ENCODE measurements around the gene DHRSX.
A peak's percentile ranks its signal among the peaks of the same experiment; 100 is the strongest.
"Not testable (repeated sequence)": the region's sequence is repeated elsewhere in the genome, so short reads cannot be mapped to it uniquely, and the experiment has no call there.

The DHRSX gene

DNA sequence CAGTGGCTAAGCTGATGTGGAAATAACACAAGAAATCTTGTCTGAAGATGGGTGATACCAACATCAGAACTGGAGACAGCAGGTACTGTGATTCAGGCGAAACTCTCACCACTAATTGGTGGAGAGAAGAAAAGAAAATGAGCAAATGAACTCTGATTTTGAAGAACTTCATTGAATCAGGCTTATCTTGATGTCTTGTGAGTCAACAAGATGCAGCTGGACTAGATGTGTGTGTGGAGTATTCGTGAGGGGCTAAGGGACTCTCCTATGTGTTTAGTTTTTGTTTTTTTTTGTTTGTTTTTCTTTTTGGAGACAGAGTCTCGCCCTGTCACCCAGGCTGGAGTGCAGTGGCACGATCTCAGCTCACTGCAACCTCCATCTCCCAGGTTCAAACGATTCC lies 131.6 kb downstream of the DHRSX start:
- Histone ChIP-seq H3K9ac (ENCODE audit: low read length) (no peak overlapping the region), H3K27ac (ENCODE audit: low read depth, low read length) (no peak overlapping the region), H3K23ac (ENCODE audit: low read length) (no peak overlapping the region), H2BK120ac (ENCODE audit: low read depth, low read length) (no peak overlapping the region), H3K18ac (ENCODE audit: low read length) (no peak overlapping the region), H4K8ac (ENCODE audit: low read depth, low read length) (no peak overlapping the region), H2BK15ac (replicated peaks; ENCODE audit: low read depth) (no peak overlapping the region), H3K27me3 (ENCODE audit: insufficient read depth, low read length, poor library complexity) (no peaks in the 10 kb centered on the region), H3K4me1 (ENCODE audit: control insufficient read depth, low read depth, low read length) (no peaks in the 10 kb centered on the region), H4K5ac (ENCODE audit: low read length) (no peak overlapping the region), H3K4me2 (ENCODE audit: low read length) (no peak overlapping the region), H3K36me3 (ENCODE audit: control insufficient read depth, insufficient read depth, low read length) (no peaks in the 10 kb centered on the region), H3K79me1 (ENCODE audit: low read length) (no peaks in the 10 kb centered on the region), H3K56ac (ENCODE audit: low read length) (no peak overlapping the region), H2AK5ac (ENCODE audit: low read length) (no peak overlapping the region), H3K79me2 (ENCODE audit: control insufficient read depth, insufficient read depth, low read length) (no peaks in the 10 kb centered on the region), H3K4ac (ENCODE audit: low read depth, low read length) (no peak overlapping the region), H2BK5ac (ENCODE audit: low read length) (no peak overlapping the region), H3K4me3 (ENCODE audit: low read length) (no peak overlapping the region)
- WGBS (ENCODE audit: extremely low coverage, insufficient coverage, low lambda C conversion rate), result no CpG with 5 or more reads among the region's 5 CpGs
- no peak for DNase-seq

DNA sequence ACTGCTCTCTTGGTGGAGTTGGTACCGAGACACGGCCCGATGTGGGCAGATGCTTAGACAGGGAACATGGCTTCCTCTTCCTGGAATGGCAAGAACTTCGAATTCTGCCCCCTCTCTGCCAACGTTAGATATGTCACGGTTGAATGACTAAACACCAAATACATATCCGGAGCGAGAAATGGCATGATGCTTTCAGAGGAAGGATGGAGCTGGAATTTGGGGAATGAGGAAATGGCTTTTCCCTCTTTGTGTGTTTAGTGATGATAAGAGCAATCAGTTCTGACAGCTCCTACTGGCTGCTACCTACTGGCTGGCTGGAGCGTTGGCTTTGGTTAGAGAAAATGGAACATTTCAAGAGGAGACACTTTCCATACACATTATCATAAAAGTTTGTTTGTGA lies 140.0 kb downstream of the DHRSX start:
- Histone ChIP-seq H2AK5ac (ENCODE audit: low read length) (no peak overlapping the region), H4K5ac (ENCODE audit: low read length) (no peak overlapping the region), H3K79me2 (ENCODE audit: control insufficient read depth, insufficient read depth, low read length) (no peaks in the 10 kb centered on the region), H3K9ac (ENCODE audit: low read length) (no peak overlapping the region), H3K4me2 (ENCODE audit: low read length) (no peak overlapping the region), H3K4me1 (ENCODE audit: control insufficient read depth, low read depth, low read length) (no peaks in the 10 kb centered on the region), H2BK15ac (replicated peaks; ENCODE audit: low read depth) (no peak overlapping the region), H3K23ac (ENCODE audit: low read length) (no peak overlapping the region), H3K56ac (ENCODE audit: low read length) (no peak overlapping the region), H3K4me3 (ENCODE audit: low read length) (no peak overlapping the region), H3K18ac (ENCODE audit: low read length) (no peak overlapping the region), H3K4ac (ENCODE audit: low read depth, low read length) (no peak overlapping the region), H2BK5ac (ENCODE audit: low read length) (no peak overlapping the region), H3K36me3 (ENCODE audit: control insufficient read depth, insufficient read depth, low read length) (no peaks in the 10 kb centered on the region), H3K27ac (ENCODE audit: low read depth, low read length) (no peak overlapping the region), H2BK120ac (ENCODE audit: low read depth, low read length) (no peak overlapping the region), H3K27me3 (ENCODE audit: insufficient read depth, low read length, poor library complexity) (no peaks in the 10 kb centered on the region), H4K8ac (ENCODE audit: low read depth, low read length) (no peak overlapping the region), H3K79me1 (ENCODE audit: low read length) (no peaks in the 10 kb centered on the region)
- WGBS (ENCODE audit: extremely low coverage, insufficient coverage, low lambda C conversion rate), result no CpG with 5 or more reads among the region's 9 CpGs
- peak; percentile 74 for DNase-seq

DNA sequence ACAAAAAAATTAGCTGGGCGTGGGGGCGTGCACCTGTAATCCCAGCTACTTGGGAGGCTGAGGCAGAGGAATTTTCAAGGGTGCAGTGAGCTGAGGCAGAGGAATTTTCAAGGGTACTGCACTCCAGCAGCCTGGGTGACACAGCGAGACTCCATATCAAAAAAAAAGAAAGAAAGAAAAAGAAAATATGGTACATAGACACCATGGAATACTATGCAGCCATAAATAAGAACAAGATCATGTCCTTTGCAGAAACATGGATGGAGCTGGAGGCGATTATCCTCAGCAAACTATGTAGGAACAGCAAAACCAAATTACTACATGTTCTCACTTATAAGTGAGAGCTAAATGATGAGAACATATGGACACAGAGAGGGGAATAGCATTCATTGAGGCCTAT lies 141.3 kb downstream of the DHRSX start:
- H3K4me1 ChIP-seq (ENCODE audit: control insufficient read depth, low read depth, low read length); H4K5ac ChIP-seq (ENCODE audit: low read length); H3K79me2 ChIP-seq (ENCODE audit: control insufficient read depth, insufficient read depth, low read length); H3K4me2 ChIP-seq (ENCODE audit: low read length); H2BK120ac ChIP-seq (ENCODE audit: low read depth, low read length); H3K56ac ChIP-seq (ENCODE audit: low read length); H3K9ac ChIP-seq (ENCODE audit: low read length); H2BK15ac ChIP-seq (replicated peaks; ENCODE audit: low read depth); H3K36me3 ChIP-seq (ENCODE audit: control insufficient read depth, insufficient read depth, low read length); H4K8ac ChIP-seq (ENCODE audit: low read depth, low read length); H3K27me3 ChIP-seq (ENCODE audit: insufficient read depth, low read length, poor library complexity); DNase-seq; H3K18ac ChIP-seq (ENCODE audit: low read length); H2BK5ac ChIP-seq (ENCODE audit: low read length); H3K23ac ChIP-seq (ENCODE audit: low read length); H3K27ac ChIP-seq (ENCODE audit: low read depth, low read length); H3K4ac ChIP-seq (ENCODE audit: low read depth, low read length); H2AK5ac ChIP-seq (ENCODE audit: low read length); H3K4me3 ChIP-seq (ENCODE audit: low read length); H3K79me1 ChIP-seq (ENCODE audit: low read length): not testable (repeated sequence)
- WGBS (ENCODE audit: extremely low coverage, insufficient coverage, low lambda C conversion rate), result no CpG with 5 or more reads among the region's 4 CpGs

- H3K27me3 ChIP-seq (ENCODE audit: insufficient read depth, low read length, poor library complexity), result no peaks in the 10 kb centered on the region
- no peak overlapping the region for H3K56ac ChIP-seq (ENCODE audit: low read length)
- no peak overlapping the region for H4K8ac ChIP-seq (ENCODE audit: low read depth, low read length)
- H4K5ac ChIP-seq (ENCODE audit: low read length), result no peak overlapping the region
- H3K4me2 ChIP-seq (ENCODE audit: low read length), result no peak overlapping the region
- no peaks in the 10 kb centered on the region for H3K36me3 ChIP-seq (ENCODE audit: control insufficient read depth, insufficient read depth, low read length)
- no peak overlapping the region for H2BK120ac ChIP-seq (ENCODE audit: low read depth, low read length)
- no peak overlapping the region for H3K18ac ChIP-seq (ENCODE audit: low read length)
- no CpG with 5 or more reads among the region's 19 CpGs for WGBS (ENCODE audit: extremely low coverage, insufficient coverage, low lambda C conversion rate)
- H2BK5ac ChIP-seq (ENCODE audit: low read length), result no peak overlapping the region
- DNase-seq, result peak; percentile 81
- no peaks in the 10 kb centered on the region for H3K79me1 ChIP-seq (ENCODE audit: low read length)
- H2BK15ac ChIP-seq (replicated peaks; ENCODE audit: low read depth), result no peak overlapping the region
- no peak overlapping the region for H3K23ac ChIP-seq (ENCODE audit: low read length)
- no peaks in the 10 kb centered on the region for H3K79me2 ChIP-seq (ENCODE audit: control insufficient read depth, insufficient read depth, low read length)
- no peak overlapping the region for H3K4ac ChIP-seq (ENCODE audit: low read depth, low read length)
- peaks cover 2% of the 10 kb centered on the region for H3K4me1 ChIP-seq (ENCODE audit: control insufficient read depth, low read depth, low read length)
- H3K27ac ChIP-seq (ENCODE audit: low read depth, low read length), result no peak overlapping the region
- H3K9ac ChIP-seq (ENCODE audit: low read length), result no peak overlapping the region
- no peak overlapping the region for H3K4me3 ChIP-seq (ENCODE audit: low read length)
- H2AK5ac ChIP-seq (ENCODE audit: low read length), result no peak overlapping the region
Observed at GRCh38 chrX:2351999-2352995, 148.5 kb downstream of the DHRSX start.

GRCh38 chrX:2351321-2351720 lies 149.5 kb downstream of the DHRSX start:
- H3K4me3 ChIP-seq (ENCODE audit: low read length), result no peak overlapping the region
- no peak overlapping the region for H2BK5ac ChIP-seq (ENCODE audit: low read length)
- no peak overlapping the region for H3K18ac ChIP-seq (ENCODE audit: low read length)
- H3K4ac ChIP-seq (ENCODE audit: low read depth, low read length), result no peak overlapping the region
- H3K4me2 ChIP-seq (ENCODE audit: low read length), result no peak overlapping the region
- H3K56ac ChIP-seq (ENCODE audit: low read length), result no peak overlapping the region
- H4K8ac ChIP-seq (ENCODE audit: low read depth, low read length), result no peak overlapping the region
- no peaks in the 10 kb centered on the region for H3K79me2 ChIP-seq (ENCODE audit: control insufficient read depth, insufficient read depth, low read length)
- no peak overlapping the region for H4K5ac ChIP-seq (ENCODE audit: low read length)
- H2BK120ac ChIP-seq (ENCODE audit: low read depth, low read length), result no peak overlapping the region
- H3K23ac ChIP-seq (ENCODE audit: low read length), result no peak overlapping the region
- no peaks in the 10 kb centered on the region for H3K27me3 ChIP-seq (ENCODE audit: insufficient read depth, low read length, poor library complexity)
- H3K9ac ChIP-seq (ENCODE audit: low read length), result no peak overlapping the region
- H2BK15ac ChIP-seq (replicated peaks; ENCODE audit: low read depth), result no peak overlapping the region
- no peaks in the 10 kb centered on the region for H3K36me3 ChIP-seq (ENCODE audit: control insufficient read depth, insufficient read depth, low read length)
- H3K79me1 ChIP-seq (ENCODE audit: low read length), result no peaks in the 10 kb centered on the region
- no peak overlapping the region for H3K27ac ChIP-seq (ENCODE audit: low read depth, low read length)
- H3K4me1 ChIP-seq (ENCODE audit: control insufficient read depth, low read depth, low read length), result peaks cover 2% of the 10 kb centered on the region
- DNase-seq, result no peak
- no peak overlapping the region for H2AK5ac ChIP-seq (ENCODE audit: low read length)

DNA sequence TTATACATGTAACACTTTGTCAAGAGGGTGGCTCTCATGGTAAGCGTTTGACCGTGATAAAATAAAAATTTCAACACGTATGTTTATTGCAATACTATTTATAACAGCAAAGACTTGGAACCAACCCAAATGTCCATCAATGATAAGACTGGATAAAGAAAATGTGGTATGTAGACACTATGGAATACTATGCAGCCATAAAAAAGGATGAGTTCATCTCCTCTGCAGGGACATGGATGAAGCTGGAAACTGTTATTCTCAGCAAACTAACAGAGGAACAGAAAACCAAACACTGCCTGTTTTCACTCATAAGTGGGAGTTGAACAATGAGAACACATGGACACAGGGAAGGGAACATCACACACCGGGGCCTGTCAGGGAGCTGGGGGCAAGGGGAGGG lies 150.1 kb downstream of the DHRSX start:
- H3K79me2 ChIP-seq (ENCODE audit: control insufficient read depth, insufficient read depth, low read length); H3K79me1 ChIP-seq (ENCODE audit: low read length); H3K27me3 ChIP-seq (ENCODE audit: insufficient read depth, low read length, poor library complexity); H3K4me3 ChIP-seq (ENCODE audit: low read length); H4K8ac ChIP-seq (ENCODE audit: low read depth, low read length); H3K36me3 ChIP-seq (ENCODE audit: control insufficient read depth, insufficient read depth, low read length); H4K5ac ChIP-seq (ENCODE audit: low read length); H2BK5ac ChIP-seq (ENCODE audit: low read length); H3K4me1 ChIP-seq (ENCODE audit: control insufficient read depth, low read depth, low read length); H3K56ac ChIP-seq (ENCODE audit: low read length); H2BK15ac ChIP-seq (replicated peaks; ENCODE audit: low read depth); H2BK120ac ChIP-seq (ENCODE audit: low read depth, low read length); H3K4ac ChIP-seq (ENCODE audit: low read depth, low read length); H3K9ac ChIP-seq (ENCODE audit: low read length); H3K23ac ChIP-seq (ENCODE audit: low read length); H3K27ac ChIP-seq (ENCODE audit: low read depth, low read length); H3K4me2 ChIP-seq (ENCODE audit: low read length); H2AK5ac ChIP-seq (ENCODE audit: low read length); DNase-seq; H3K18ac ChIP-seq (ENCODE audit: low read length): not testable (repeated sequence)
- no CpG with 5 or more reads among the region's 4 CpGs for WGBS (ENCODE audit: extremely low coverage, insufficient coverage, low lambda C conversion rate)
